HepG2 (cell line): ENCODE data around the gene DCAKD. TPM values are rescaled to one million over a fixed set of nuclear protein-coding genes. Genes with fewer than 3 reads are reported as not detected.
A peak's percentile ranks its signal among the peaks of the same experiment; 100 is the strongest.

Experiments
- BRCA1 ChIP-seq: sonication (generic); formaldehyde crosslinking; IDR thresholded peaks from 2 replicates; pipeline ENCODE4 v1.4.0; 2020; ENCODE audit warnings: missing genetic modification reagents
- HOXA9 ChIP-seq: sonication (generic); formaldehyde crosslinking; IDR thresholded peaks from 2 replicates; pipeline ENCODE4 v1.8.1; 2022; ENCODE audit warnings: missing genetic modification reagents, mild to moderate bottlenecking, moderate library complexity, borderline replicate concordance
- MAFF ChIP-seq: IDR thresholded peaks from 2 replicates; pipeline ENCODE4 v1.6.1; 2011; ENCODE audit warnings: low read depth, low read length, improper control_type of control experiment
- MAFK ChIP-seq, 2 experiments: IDR thresholded peaks in 1 of 2; conservative IDR thresholded peaks in 1 of 2; 2 replicates each; pipeline ENCODE4 v1.6.1; 2011; ENCODE audit warnings: improper control_type of control experiment in 2 of 2, low read length in 2 of 2
- MTF2 ChIP-seq: sonication (generic); formaldehyde crosslinking; IDR thresholded peaks from 2 replicates; pipeline ENCODE4 v1.5.0; 2020; ENCODE audit warnings: missing genetic modification reagents, borderline replicate concordance
- PHF8 ChIP-seq: sonication (generic); formaldehyde crosslinking; IDR thresholded peaks from 2 replicates; pipeline ENCODE4 v1.5.0; 2020; ENCODE audit warnings: missing genetic modification reagents
- POLR2AphosphoS5 ChIP-seq: IDR thresholded peaks from 2 replicates; pipeline ENCODE4 v1.6.1; 2012; ENCODE audit warnings: low read depth, low read length
- RBAK ChIP-seq: sonication (generic); formaldehyde crosslinking; IDR thresholded peaks from 2 replicates; pipeline ENCODE4 v1.5.1; 2020; ENCODE audit warnings: mild to moderate bottlenecking, missing genetic modification reagents
- SALL2 ChIP-seq: sonication (generic); formaldehyde crosslinking; IDR thresholded peaks from 2 replicates; pipeline ENCODE4 v1.8.1; 2023; ENCODE audit warnings: mild to moderate bottlenecking, missing genetic modification reagents, inconsistent platforms
- TEAD3 ChIP-seq: optimal IDR thresholded peaks from 2 replicates; pipeline ENCODE3; 2016; ENCODE audit warnings: borderline replicate concordance
- THAP11 ChIP-seq: IDR thresholded peaks from 2 replicates; pipeline ENCODE4 v1.6.1; 2016; ENCODE audit warnings: missing biosample characterization, missing genetic modification reagents
- ZFP90 ChIP-seq: sonication (generic); formaldehyde crosslinking; IDR thresholded peaks from 2 replicates; pipeline ENCODE4 v1.8.0; 2022; ENCODE audit warnings: missing genetic modification reagents, mild to moderate bottlenecking, inconsistent platforms, borderline replicate concordance
- ZNF3 ChIP-seq: IDR thresholded peaks from 2 replicates; pipeline ENCODE4 v1.7.0; 2017; ENCODE audit warnings: inconsistent platforms
- ZNF577 ChIP-seq: sonication (generic); formaldehyde crosslinking; IDR thresholded peaks from 2 replicates; pipeline ENCODE4 v1.4.0; 2020; ENCODE audit warnings: mild to moderate bottlenecking, low read depth, missing genetic modification reagents, borderline replicate concordance
- ZNF790 ChIP-seq: sonication (generic); formaldehyde crosslinking; IDR thresholded peaks from 2 replicates; pipeline ENCODE4 v1.8.0; 2022; ENCODE audit warnings: missing genetic modification reagents, mild to moderate bottlenecking, borderline replicate concordance
- polyA plus RNA-seq, 8 experiments: library from polyadenylated mRNA; depleted of rRNA in 3 of 8; stranded (reverse) in 7 of 8; unstranded in 1 of 8; fragments of >200 nt; fragmentation: Illumina TruSeq in 4 of 8; extraction: Trizol in 4 of 8; gene quantifications; 2 replicates each; pipeline versions ENCODE4 v1.2.1 to v1.2.3, GENCODE V29; 2011 to 2016; ENCODE audit warnings: low read depth in 4 of 8, missing spikeins in 1 of 8, mixed read lengths in 1 of 8; ENCODE audit not compliant: insufficient read depth in 1 of 8
- total RNA-seq, 5 experiments: library from RNA; depleted of rRNA; stranded (reverse); fragments of >200 nt; fragmentation: Illumina TruSeq; extraction: Trizol; gene quantifications; 2 replicates each; pipeline ENCODE4 v1.2.3, GENCODE V29; 2016; ENCODE audit warnings: low read depth in 1 of 5
- TF ChIP-seq, protein P1 (sequence below): sonication (generic); formaldehyde crosslinking; conservative IDR thresholded peaks from 2 replicates; pipeline ENCODE4 v1.4.0; 2020; ENCODE audit warnings: mild to moderate bottlenecking, missing genetic modification reagents, moderate library complexity
- TF ChIP-seq, protein P2 (sequence below): sonication (generic); formaldehyde crosslinking; IDR thresholded peaks from 2 replicates; pipeline ENCODE4 v1.5.0; 2020; ENCODE audit warnings: missing genetic modification reagents, mild to moderate bottlenecking, borderline replicate concordance
- TF ChIP-seq, protein P3 (sequence below): sonication (generic); formaldehyde crosslinking; IDR thresholded peaks from 2 replicates; pipeline ENCODE4 v1.8.0; 2022; ENCODE audit warnings: mild to moderate bottlenecking, missing genetic modification reagents, borderline replicate concordance
- TF ChIP-seq, protein P4 (sequence below): sonication (generic); formaldehyde crosslinking; IDR thresholded peaks from 2 replicates; pipeline ENCODE4 v1.4.0; 2020; ENCODE audit warnings: mild to moderate bottlenecking, missing genetic modification reagents
- TF ChIP-seq, protein P5 (sequence below): sonication (generic); formaldehyde crosslinking; IDR thresholded peaks from 2 replicates; pipeline ENCODE4 v1.4.0; 2020; ENCODE audit warnings: low read depth, mild to moderate bottlenecking, missing genetic modification reagents

The DCAKD gene
- total and polyA plus RNA-seq, 2 of the 13 experiments (the other 11 are each of a cell fraction or from before 2014, with no cell fraction given): 25.9 to 29.2 TPM

DNA sequence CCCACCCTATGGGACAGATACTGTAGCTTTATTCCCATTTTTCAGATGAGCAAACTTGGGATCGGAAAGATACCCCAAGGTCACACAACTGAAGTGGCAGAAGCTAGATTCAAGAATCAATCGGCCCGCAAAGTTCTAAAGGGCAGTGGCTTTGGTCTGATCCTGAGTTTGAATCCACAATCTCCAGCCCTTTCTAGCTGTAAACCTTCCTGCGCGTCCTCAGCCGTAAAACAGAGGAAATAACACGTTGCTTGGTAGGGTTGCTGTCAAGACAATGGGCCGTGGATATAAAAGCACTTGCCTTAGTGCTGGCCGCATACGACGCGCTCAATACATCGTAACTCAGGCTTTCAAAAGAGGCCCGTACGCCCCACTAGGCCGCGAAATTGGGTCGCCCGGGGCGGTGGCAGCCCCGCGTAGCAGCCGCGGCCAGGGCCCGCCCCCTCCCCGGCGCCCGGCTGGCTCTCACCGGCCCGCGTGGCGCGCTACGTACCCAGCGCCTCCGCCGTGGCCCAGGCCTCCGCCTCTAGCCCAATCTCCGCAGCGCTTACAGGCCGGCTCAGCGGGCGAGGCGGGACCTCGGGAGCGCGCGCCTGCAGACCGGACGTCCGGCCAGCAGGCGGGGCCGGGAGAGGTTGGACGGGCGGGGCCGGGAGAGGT lies at the start of gene DCAKD (continued):
- TF ChIP-seq, protein P1, sequence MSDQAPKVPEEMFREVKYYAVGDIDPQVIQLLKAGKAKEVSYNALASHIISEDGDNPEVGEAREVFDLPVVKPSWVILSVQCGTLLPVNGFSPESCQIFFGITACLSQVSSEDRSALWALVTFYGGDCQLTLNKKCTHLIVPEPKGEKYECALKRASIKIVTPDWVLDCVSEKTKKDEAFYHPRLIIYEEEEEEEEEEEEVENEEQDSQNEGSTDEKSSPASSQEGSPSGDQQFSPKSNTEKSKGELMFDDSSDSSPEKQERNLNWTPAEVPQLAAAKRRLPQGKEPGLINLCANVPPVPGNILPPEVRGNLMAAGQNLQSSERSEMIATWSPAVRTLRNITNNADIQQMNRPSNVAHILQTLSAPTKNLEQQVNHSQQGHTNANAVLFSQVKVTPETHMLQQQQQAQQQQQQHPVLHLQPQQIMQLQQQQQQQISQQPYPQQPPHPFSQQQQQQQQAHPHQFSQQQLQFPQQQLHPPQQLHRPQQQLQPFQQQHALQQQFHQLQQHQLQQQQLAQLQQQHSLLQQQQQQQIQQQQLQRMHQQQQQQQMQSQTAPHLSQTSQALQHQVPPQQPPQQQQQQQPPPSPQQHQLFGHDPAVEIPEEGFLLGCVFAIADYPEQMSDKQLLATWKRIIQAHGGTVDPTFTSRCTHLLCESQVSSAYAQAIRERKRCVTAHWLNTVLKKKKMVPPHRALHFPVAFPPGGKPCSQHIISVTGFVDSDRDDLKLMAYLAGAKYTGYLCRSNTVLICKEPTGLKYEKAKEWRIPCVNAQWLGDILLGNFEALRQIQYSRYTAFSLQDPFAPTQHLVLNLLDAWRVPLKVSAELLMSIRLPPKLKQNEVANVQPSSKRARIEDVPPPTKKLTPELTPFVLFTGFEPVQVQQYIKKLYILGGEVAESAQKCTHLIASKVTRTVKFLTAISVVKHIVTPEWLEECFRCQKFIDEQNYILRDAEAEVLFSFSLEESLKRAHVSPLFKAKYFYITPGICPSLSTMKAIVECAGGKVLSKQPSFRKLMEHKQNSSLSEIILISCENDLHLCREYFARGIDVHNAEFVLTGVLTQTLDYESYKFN: no peak
- TF ChIP-seq ZNF3: peak; percentile 48; the same call in 1 of the 2 replicates
- TF ChIP-seq SALL2: 0 out of 2 replicates have a peak, but pooled peaks have one; percentile 36
- TF ChIP-seq PHF8 (CRISPR knock-in tag): peak; percentile 89
- TF ChIP-seq POLR2AphosphoS5: peak; percentile 79
- no peak for TF ChIP-seq MAFF
- peak; percentile 90; the same call in 1 of the 2 replicates for TF ChIP-seq ZFP90 (CRISPR knock-in tag)
- TF ChIP-seq ZNF577 (CRISPR knock-in tag): no peak
- no peak for TF ChIP-seq MTF2 (CRISPR knock-in tag)
- no peak for TF ChIP-seq BRCA1 (CRISPR knock-in tag)
- TF ChIP-seq, protein P2, sequence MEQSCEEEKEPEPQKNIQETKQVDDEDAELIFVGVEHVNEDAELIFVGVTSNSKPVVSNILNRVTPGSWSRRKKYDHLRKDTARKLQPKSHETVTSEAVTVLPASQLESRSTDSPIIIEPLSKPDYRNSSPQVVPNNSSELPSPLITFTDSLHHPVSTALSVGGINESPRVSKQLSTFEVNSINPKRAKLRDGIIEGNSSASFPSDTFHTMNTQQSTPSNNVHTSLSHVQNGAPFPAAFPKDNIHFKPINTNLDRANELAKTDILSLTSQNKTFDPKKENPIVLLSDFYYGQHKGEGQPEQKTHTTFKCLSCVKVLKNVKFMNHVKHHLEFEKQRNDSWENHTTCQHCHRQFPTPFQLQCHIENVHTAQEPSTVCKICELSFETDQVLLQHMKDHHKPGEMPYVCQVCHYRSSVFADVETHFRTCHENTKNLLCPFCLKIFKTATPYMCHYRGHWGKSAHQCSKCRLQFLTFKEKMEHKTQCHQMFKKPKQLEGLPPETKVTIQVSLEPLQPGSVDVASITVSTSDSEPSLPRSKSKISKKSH (CRISPR knock-in tag): no peak
- TF ChIP-seq, protein P3, sequence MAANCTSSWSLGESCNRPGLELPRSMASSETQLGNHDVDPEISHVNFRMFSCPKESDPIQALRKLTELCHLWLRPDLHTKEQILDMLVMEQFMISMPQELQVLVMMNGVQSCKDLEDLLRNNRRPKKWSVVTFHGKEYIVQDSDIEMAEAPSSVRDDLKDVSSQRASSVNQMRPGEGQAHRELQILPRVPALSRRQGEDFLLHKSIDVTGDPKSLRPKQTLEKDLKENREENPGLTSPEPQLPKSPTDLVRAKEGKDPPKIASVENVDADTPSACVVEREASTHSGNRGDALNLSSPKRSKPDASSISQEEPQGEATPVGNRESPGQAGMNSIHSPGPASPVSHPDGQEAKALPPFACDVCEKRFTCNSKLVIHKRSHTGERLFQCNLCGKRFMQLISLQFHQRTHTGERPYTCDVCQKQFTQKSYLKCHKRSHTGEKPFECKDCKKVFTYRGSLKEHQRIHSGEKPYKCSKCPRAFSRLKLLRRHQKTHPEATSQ (CRISPR knock-in tag): peak; percentile 59; the same call in 1 of the 2 replicates
- peak; percentile 40; the same call in 1 of the 2 replicates for TF ChIP-seq ZNF790
- TF ChIP-seq, protein P4, sequence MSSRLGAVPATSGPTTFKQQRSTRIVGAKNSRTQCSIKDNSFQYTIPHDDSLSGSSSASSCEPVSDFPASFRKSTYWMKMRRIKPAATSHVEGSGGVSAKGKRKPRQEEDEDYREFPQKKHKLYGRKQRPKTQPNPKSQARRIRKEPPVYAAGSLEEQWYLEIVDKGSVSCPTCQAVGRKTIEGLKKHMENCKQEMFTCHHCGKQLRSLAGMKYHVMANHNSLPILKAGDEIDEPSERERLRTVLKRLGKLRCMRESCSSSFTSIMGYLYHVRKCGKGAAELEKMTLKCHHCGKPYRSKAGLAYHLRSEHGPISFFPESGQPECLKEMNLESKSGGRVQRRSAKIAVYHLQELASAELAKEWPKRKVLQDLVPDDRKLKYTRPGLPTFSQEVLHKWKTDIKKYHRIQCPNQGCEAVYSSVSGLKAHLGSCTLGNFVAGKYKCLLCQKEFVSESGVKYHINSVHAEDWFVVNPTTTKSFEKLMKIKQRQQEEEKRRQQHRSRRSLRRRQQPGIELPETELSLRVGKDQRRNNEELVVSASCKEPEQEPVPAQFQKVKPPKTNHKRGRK (CRISPR knock-in tag): no peak
- no peak for TF ChIP-seq TEAD3
- TF ChIP-seq RBAK (CRISPR knock-in tag): no peak; the same call in 1 of the 2 replicates
- no peak for TF ChIP-seq MAFK (conservative IDR thresholded peaks at IDR 0.05 in 1 of 2, IDR thresholded peaks at IDR 0.05 in 1 of 2; ENCODE audit: low read length in 2 of 2)
- TF ChIP-seq, protein P5, sequence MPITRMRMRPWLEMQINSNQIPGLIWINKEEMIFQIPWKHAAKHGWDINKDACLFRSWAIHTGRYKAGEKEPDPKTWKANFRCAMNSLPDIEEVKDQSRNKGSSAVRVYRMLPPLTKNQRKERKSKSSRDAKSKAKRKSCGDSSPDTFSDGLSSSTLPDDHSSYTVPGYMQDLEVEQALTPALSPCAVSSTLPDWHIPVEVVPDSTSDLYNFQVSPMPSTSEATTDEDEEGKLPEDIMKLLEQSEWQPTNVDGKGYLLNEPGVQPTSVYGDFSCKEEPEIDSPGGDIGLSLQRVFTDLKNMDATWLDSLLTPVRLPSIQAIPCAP (CRISPR knock-in tag): no peak
- no peak for TF ChIP-seq HOXA9 (CRISPR knock-in tag)
- TF ChIP-seq THAP11 (CRISPR knock-in tag): peak; percentile 90
